ENCODE results near the gene LRRC8C. TPM values are rescaled to one million over a fixed set of nuclear protein-coding genes. Genes with fewer than 3 reads are reported as not detected.
A peak's percentile ranks its signal among the peaks of the same experiment; 100 is the strongest.

LRRC8C gene
- total RNA-seq, 2 donors from 2014 or later: 9.0 to 11.5 TPM

DNA sequence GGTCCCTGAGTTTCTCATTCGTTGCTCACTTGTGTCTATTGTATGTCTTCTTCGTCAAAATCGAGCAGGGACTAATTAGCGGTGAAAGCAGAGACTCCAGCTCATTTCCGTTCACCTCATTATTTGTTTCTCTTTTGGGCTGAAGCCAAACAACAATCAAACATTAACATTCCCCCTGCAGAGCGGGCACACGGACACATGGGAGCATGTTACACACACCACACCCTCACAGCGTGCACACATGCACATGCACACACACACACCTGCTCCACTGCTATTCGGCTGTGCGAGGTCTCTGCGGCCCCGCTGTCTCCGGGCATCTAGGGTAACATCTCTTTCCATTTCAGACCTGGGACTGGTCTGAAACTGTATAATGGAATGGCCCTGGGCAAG lies 129.5 kb downstream of the LRRC8C start:
- Histone ChIP-seq H3K9me3 (no peaks in the 10 kb centered on the region), H3K27me3 (no peaks in the 10 kb centered on the region), H3K27ac (peak overlapping the region; percentile 6 to 73), H3K4me3 (peak overlapping the region in 1 of 2 donors; percentile 58), H3K36me3 (no peaks in the 10 kb centered on the region), H3K4me1 (peaks cover 0 to 45% of the 10 kb centered on the region in 2 donors)
- no peak for DNase-seq (ENCODE audit: low spot score)
- TF ChIP-seq, protein P1, sequence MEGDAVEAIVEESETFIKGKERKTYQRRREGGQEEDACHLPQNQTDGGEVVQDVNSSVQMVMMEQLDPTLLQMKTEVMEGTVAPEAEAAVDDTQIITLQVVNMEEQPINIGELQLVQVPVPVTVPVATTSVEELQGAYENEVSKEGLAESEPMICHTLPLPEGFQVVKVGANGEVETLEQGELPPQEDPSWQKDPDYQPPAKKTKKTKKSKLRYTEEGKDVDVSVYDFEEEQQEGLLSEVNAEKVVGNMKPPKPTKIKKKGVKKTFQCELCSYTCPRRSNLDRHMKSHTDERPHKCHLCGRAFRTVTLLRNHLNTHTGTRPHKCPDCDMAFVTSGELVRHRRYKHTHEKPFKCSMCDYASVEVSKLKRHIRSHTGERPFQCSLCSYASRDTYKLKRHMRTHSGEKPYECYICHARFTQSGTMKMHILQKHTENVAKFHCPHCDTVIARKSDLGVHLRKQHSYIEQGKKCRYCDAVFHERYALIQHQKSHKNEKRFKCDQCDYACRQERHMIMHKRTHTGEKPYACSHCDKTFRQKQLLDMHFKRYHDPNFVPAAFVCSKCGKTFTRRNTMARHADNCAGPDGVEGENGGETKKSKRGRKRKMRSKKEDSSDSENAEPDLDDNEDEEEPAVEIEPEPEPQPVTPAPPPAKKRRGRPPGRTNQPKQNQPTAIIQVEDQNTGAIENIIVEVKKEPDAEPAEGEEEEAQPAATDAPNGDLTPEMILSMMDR (IDR thresholded peaks at IDR 0.05): no peak

DNA sequence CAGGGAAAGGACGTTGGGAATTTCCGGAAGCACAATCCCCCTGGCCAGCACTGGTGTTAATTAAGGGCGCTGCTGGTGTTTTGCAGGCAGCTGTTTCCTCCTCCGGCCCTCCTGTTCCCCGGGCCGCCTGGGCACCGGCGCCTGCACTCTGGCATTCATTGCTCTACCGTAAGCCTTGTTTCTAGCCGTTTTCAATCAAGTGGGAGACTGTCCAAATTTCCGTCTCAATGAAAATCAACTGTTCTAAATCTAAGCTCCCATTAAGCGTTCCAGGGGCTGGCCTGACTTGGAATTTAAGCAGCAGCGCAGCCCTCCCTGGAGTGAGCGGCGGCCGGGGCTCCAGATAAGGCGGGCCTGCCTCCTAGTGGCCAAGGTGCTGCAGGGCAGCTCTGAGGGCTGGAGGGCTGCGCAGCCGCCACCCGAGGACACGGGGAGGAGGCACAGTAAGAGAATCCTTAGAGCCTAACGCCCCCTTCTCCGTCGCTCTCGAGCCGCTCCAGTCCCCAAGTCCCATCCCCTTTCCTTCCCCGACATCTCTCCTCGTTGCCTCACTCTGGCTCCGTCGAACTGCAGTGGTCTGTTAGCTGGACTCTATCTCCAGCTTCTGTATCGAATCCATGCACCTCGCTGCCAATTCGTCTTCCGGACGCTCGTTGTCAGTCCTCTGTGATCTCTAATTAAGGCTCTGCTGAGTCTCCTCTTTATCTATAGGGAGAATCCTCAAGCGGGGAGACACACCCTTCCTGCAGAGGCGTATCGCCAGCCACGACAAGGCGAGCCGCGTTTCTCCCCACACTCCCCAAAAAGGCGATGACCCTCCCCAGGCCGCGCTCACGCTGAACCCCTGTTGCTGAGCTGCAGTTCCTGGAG lies 130.1 kb downstream of the LRRC8C start:
- Histone ChIP-seq H3K9me3 (no peaks in the 10 kb centered on the region), H3K4me1 (peaks cover 0 to 39% of the 10 kb centered on the region in 2 donors), H3K4me3 (peak overlapping the region; percentile 41 to 58), H3K27ac (peak overlapping the region; percentile 58 to 73), H3K36me3 (no peaks in the 10 kb centered on the region), H3K27me3 (no peaks in the 10 kb centered on the region)
- peak; percentile 88 for DNase-seq (ENCODE audit: low spot score)
- TF ChIP-seq, protein P1 (IDR thresholded peaks at IDR 0.05): peak; percentile 91 to 99

DNA sequence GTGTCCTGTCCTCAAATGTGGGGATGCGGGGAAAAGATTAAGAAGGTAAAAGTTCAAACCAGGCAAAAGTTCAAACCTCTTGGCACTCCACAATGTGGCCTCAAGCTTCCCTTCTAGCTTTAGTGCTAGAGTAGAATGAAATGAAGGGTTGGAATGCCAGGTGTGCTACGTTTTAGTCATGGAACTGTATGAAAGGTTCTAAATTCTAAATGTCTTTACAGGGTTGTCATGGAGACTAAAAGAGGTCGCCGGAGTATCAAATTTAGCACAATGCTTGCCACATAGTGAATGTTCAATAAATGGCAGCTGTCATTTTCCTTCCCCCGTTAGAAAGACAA lies 130.7 kb downstream of the LRRC8C start:
- peaks cover 0 to 33% of the 10 kb centered on the region in 2 donors for H3K4me1 ChIP-seq
- peak overlapping the region; percentile 58 to 73 for H3K27ac ChIP-seq
- no peaks in the 10 kb centered on the region for H3K36me3 ChIP-seq
- no peaks in the 10 kb centered on the region for H3K27me3 ChIP-seq
- no peak for DNase-seq (ENCODE audit: low spot score)
- H3K4me3 ChIP-seq: peak overlapping the region; percentile 41 to 58
- no peaks in the 10 kb centered on the region for H3K9me3 ChIP-seq
- TF ChIP-seq, protein P1 (IDR thresholded peaks at IDR 0.05): no peak

DNA sequence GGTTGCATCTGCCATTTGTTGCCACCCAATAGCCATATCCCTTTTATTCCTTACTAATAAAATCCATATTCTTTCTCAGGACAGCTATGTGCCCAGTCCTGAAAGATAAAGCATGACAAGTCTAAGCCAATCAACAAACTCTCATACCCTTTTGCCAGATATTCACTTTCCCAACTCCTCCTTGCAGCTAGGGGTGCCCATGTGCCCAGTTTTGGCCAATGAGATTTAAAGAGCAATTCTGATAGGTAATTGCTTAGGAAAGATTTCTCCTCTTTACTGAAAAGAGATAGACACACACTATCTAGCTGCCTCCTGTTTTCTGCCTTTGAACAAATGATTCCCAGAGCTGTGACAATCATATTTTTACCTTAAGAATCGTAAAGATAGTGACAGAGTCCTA lies 132.9 kb downstream of the LRRC8C start:
- Histone ChIP-seq H3K27me3 (no peaks in the 10 kb centered on the region), H3K9me3 (no peaks in the 10 kb centered on the region), H3K4me1 (peaks cover 0 to 24% of the 10 kb centered on the region in 2 donors), H3K4me3 (no peak overlapping the region), H3K27ac (no peak overlapping the region), H3K36me3 (no peaks in the 10 kb centered on the region)
- no peak for DNase-seq (ENCODE audit: low spot score)
- TF ChIP-seq, protein P1 (IDR thresholded peaks at IDR 0.05): no peak

DNA sequence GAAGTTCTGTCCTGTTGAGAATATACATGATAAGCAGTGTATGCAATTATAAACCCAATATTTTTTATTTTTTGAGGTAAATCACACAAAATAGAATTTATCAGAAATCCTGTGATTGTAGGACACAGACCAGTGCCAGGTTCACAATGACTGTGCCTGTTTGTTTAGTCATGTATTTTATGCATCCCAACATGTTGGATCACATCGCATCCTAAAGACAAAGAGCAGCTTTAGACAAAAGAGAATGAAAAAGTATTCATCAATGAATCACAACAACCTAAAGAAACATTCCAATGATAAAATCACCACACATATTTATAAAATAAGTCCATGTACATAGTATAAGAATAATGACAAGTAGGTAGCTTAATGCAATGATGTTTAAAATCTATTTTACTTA lies 134.7 kb downstream of the LRRC8C start:
- peaks cover 0 to 9% of the 10 kb centered on the region in 2 donors for H3K4me1 ChIP-seq
- TF ChIP-seq, protein P1 (IDR thresholded peaks at IDR 0.05): no peak
- no peak for DNase-seq (ENCODE audit: low spot score)
- H3K27me3 ChIP-seq: no peaks in the 10 kb centered on the region
- no peak overlapping the region for H3K27ac ChIP-seq
- H3K9me3 ChIP-seq: no peaks in the 10 kb centered on the region
- H3K36me3 ChIP-seq: no peaks in the 10 kb centered on the region
- H3K4me3 ChIP-seq: no peak overlapping the region

Other genes with a start within 250 kb of the LRRC8C start
- gene LRRC8B, start 108.3 kb upstream of the LRRC8C start, total RNA-seq: 1 to 10 TPM; 5.5 to 8.2 TPM
- gene LRRC8D, start 187.9 kb downstream of the LRRC8C start, total RNA-seq: 10 to 100 TPM in 1 of 2 donors, 1 to 10 TPM in 1; 9.0 to 10.9 TPM